GM19467 (cell line): ENCODE results near the gene HAL.

Experiments used
- ATAC-seq: cut with Tn5 transposase; IDR thresholded peaks from one replicate; pipeline ENCODE4 v1.9.1; 2021; ENCODE audit warnings: mild to moderate bottlenecking, moderate library complexity; ENCODE audit not compliant: unreplicated experiment

HAL gene

GRCh38 chr12:95942524-95943329 lies 53.4 kb downstream of the HAL start, which contains the start of gene CCDC38:
CCDC38 (minus strand) TSS chr12:95942614; CDS start chr12:95936509, 6,105 bp downstream.
- peak; percentile 98 for ATAC-seq

DNA sequence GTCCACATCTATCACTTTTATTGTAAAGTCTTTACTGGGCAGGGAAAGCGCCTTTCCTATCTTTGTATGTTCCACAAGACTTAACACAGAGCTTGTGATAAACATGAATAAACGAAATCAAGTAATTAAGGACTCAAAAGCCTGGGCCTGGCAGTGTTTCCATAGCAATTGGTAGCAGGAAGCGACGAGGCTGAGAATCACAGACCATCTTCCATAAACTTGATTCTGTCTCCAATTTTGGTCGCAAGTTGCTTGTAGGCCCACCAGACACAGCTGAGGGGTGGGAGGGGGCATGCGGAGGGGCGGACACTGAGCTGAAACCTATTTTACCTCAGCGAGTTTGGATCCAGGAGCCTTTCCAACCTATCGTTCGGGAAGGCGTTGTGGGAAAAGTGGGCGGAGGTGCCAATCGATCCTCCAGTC lies 54.0 kb downstream of the HAL start:
- no peak for ATAC-seq

DNA sequence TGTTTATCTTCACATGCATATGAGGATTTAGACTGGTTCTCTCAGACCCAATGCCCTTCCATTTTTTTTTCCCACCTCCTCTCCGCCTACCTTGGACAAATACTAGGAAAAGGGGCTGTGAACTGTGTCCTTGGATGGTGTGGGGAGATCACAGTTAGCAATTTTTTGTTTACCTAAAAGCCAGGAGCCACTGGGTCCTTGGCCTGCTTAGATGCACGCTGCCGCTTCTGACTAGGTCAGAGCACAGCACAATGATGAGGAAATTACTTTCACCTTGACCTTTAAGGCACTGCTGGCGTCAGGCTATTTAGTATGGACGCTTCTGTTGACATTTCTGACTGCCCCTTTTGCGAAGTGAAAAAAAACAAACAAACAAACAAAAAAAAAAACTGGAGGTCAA lies 55.6 kb downstream of the HAL start:
- no peak for ATAC-seq
